Measurements from ENCODE around the gene ZNF396.

Gene ZNF396

GRCh38 chr18:35335866-35336265 lies 41.3 kb downstream of the ZNF396 start:
- DNase-seq (ENCODE audit: low read depth in 3 of 3): no peak

- DNase-seq (ENCODE audit: low read depth in 3 of 3): no peak
Observed at GRCh38 chr18:35334821-35335220, 42.3 kb downstream of the ZNF396 start.

GRCh38 chr18:35334212-35334611 lies 42.9 kb downstream of the ZNF396 start:
- DNase-seq (ENCODE audit: low read depth in 3 of 3): no peak

- no peak for DNase-seq (ENCODE audit: low read depth in 3 of 3)
Observed at GRCh38 chr18:35331367-35332087, 45.6 kb downstream of the ZNF396 start.

- DNase-seq (ENCODE audit: low read depth in 3 of 3): no peak
Observed at GRCh38 chr18:35328868-35329267, 48.3 kb downstream of the ZNF396 start.

GRCh38 chr18:35326695-35327387 lies 50.3 kb downstream of the ZNF396 start:
- no peak for DNase-seq (ENCODE audit: low read depth in 3 of 3)

GRCh38 chr18:35324926-35325655 lies 52.0 kb downstream of the ZNF396 start:
- no peak for DNase-seq (ENCODE audit: low read depth in 3 of 3)

GRCh38 chr18:35322486-35323458 lies 54.4 kb downstream of the ZNF396 start:
- DNase-seq (ENCODE audit: low read depth in 3 of 3): no peak

All from stimulated activated CD4-positive, alpha-beta T cell treated with anti-CD3 and anti-CD28 coated beads, TNF-alpha, amount 100 ng/mL, for 48 hours (primary cell).